ENCODE measurements around the gene SEL1L.

- TF ChIP-seq CTCF (IDR thresholded peaks at IDR 0.05) (no peak), POLR2A (IDR thresholded peaks at IDR 0.05) (no peak)
These were observed 97.1 kb downstream of the SEL1L start for GRCh38 chr14:81436296-81437138.

All from Peyer's patch (tissue), 4 donors.